HPDE6-E6E7 (cell line): ENCODE results near the gene KCNQ1OT1.
"Not testable (repeated sequence)": the region's sequence is repeated elsewhere in the genome, so short reads cannot be mapped to it uniquely, and the experiment has no call there.

Experiments
- DNase-seq: peaks from one replicate; pipeline ENCODE4 v3.0.0; 2011; ENCODE audit warnings: missing footprints; ENCODE audit errors: extremely low spot score

Gene KCNQ1OT1

DNA sequence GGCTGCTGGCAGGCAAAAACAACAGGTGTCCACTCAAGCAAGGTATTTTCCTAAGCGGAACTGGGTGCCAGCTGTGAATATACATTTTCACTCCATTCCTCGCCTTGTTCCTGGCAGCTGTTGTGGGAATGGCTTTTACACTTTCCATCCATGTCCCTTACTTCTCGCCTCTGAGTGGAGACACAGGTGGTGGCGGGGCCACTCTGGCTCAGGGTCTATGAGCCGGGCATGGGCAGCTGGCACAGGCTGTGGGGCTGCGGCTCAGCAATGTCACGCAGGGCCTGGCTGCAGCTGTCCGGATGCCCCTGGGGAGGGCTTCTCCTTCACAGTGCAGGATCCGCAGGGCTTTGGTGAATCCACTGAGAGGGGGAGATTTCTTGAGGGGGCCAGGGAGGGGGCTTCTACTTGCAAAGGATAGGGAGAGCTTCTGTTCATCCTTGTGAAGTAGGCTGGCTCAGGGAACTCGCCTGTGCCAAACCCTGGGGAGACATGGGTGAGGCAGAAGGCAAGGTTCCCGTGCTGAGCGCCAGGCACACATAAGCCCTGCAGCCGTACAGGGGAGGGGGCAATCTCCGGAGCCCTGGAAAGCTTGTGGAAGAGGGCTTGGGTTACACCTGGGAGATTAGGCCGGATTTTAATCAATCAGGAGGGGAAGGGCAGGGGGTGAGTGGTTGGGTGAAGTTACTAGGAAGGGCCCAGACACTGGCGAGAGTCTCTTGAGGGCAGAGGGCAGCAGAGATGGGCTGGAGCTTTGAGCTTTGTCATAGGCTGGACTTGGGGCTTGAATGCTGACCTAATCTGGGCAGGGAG lies 45.7 kb downstream of the KCNQ1OT1 start:
- no peak for DNase-seq

DNA sequence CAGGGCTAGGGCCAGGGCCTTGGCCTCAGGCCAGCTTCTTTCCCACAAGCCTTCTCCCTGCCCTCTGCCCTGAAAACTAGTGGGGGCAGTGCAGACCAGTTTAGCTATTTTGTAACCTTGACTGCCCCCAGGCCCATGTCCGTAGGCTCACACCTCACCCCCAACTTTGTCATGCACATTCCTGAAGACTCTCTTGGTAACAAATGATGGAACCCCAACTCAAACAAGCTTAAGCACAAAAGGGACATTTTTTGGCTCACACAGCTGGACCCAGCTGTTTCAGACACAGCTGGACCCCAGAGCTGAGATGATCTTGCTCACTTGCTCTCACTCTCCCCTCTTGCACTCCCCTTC lies 46.6 kb downstream of the KCNQ1OT1 start:
- DNase-seq: no peak

DNA sequence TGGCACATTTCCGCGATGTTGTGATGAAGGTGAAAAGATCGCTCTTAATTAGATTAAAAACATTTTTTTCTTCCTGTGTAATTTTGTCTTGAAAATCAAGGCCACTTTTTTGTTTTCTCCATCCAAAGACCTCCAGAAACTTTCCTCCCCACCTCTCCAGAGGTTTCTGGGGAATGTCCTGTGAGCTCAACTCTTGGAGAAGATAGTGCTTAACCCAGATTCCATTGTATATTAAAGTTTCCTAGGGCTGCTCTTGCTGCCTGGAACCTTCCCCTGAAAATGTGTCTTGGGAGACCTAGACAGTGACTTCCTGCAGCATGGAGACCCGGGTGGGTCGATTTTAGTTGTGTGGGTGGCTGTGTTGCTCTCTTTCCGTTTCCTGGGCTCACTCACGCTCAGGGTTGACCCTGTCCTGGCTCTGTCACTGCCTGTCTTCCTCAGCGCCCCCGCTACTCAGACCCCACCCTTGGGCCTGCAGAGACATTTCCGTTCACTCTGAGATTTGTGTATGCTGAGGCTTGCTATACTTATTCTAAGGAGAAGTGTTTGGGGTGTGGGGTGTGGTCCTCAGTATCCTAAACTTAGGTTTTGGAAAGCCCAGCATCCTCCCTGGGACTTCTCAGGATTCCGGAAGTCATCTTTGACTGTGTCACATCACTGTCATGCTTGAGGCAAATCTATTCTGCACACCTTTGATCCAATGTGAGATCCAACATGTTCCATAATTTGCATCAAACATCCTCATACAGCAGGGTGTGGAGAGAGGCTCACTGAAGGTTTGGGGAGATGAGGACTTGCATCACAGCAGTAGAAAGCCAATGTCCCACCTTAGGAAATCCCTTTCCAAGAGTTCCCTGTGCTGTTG lies 47.2 kb downstream of the KCNQ1OT1 start:
- DNase-seq: no peak

DNA sequence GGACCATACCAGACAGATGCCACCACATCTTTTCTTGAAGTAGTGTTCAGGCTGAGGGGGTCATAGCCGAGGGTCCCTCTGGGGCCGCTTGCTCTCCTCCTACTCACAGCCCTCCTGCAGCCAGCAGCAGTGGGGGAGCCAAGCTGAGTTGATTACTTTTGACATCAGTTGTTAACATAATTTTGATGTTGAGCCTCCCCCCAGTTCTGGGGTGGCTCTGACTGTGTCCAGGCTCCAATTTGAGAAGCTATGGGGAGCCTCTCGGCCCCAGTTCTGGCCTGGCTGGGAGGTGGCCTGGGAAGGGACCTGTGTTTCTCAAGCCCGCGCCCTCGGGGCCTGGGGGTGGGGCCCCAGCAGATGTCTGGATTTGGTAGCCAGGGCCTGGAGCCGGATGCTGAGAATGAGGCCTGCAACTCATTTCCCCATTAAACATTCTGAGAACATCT lies 47.9 kb downstream of the KCNQ1OT1 start:
- DNase-seq: no peak

DNA sequence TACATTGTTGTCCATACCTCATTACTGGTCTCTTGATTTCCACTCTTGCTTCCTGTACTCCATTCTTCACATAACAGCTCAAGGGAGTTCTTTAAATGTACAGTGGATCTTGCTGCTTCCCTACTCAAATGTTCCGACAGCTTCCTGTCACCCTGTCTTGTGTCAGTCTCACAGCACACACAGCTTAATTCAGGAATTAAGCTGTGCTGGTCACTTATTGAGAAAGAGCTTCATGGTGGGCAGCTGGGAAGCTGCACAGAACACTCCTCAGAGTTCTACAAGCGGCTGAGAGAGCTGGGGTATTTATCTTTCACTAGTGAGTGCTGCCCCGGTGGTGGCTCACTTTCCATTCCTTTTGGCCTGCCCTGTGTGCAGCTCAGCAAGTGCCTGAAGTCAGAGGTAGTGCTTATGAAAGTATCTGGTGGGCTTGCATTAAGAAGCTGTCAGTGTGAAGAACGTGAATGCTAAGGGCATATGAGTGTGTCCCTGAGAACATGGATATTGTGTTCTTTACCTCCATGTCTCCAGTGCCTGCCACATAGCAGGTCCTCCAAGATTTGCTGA lies 48.7 kb downstream of the KCNQ1OT1 start:
- DNase-seq: no peak

DNA sequence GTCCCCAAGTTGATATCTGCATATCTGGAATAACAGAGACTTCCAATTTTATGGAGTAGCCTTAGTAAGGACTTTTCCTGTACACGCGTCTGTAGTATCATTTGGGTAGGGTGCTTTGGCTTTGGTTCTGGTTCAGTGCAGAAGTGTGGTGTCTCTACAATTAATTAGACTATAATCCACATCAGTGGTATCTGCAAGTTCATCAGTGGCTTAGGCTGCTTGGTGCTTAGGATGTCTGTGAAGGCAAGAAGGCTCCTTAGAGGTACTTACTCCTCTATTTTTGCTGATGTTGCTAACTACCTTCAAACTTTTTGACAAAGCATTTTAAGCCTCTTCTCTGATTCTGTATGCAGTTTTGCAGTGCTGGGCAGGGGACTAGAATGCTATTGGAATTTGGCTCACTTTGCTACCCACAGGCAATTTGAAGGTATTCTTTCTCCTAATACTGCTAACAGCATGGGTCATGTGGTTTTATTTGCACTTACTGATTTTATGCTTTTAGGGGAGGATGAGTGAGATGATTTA lies 49.4 kb downstream of the KCNQ1OT1 start:
- no peak for DNase-seq

DNA sequence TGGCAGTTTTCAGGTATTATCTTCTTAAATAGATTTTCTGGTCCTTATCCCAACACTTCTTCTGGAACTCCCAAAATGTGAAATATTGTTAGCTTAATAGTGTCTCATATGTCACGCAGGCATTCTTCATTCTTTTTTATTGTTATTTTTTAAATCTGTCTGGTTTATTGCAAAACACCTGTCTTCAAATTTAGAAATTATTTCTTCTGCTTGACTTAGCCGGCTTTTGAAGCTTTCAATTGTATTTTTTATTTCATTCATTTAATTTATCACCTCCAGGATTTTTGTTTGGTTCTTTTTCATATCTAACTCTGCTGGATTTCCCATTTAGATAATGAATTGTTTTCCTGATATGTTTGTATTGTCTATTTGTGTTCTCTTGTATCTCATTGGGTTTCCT lies 49.9 kb downstream of the KCNQ1OT1 start:
- DNase-seq: no peak

DNA sequence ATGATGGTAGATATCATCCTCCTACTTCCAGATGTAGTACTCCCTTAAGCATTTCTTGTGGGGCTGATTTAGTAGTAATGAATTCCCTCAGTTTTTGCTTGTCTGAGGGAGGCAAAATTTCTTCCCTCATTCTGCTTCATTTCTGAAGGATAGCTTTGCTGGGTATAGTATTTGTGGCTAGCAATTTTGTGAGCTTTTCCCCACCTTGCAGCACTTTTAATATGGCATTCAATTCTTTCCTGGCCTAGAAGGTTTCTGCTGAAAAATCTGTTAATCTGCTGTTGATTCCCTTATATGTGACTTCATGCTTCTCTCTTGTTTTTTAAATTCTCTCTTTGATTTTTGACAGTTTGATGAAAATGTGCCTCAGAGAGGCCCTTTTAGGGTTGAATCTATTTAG lies 50.4 kb downstream of the KCNQ1OT1 start:
- DNase-seq: no peak

DNA sequence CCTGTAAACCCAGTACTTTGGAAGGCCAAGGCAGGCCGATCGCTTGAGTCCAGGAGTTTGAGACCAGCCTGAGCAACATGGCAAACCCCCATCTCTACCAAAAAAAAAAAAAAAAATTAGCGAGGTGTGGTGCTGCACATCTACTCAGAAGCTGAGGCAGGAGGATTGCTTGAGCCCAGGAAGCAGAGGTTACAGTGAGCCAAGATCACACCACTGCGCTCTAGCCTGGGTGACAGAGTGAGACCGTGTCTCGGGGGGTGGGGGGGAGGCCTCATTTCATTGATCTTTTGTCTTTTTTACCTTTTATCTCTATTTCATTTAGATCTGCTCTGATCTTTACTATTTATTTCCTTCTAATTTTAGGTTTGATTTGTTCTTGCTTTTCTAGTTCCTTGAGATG lies 51.8 kb downstream of the KCNQ1OT1 start:
- DNase-seq: no peak

DNA sequence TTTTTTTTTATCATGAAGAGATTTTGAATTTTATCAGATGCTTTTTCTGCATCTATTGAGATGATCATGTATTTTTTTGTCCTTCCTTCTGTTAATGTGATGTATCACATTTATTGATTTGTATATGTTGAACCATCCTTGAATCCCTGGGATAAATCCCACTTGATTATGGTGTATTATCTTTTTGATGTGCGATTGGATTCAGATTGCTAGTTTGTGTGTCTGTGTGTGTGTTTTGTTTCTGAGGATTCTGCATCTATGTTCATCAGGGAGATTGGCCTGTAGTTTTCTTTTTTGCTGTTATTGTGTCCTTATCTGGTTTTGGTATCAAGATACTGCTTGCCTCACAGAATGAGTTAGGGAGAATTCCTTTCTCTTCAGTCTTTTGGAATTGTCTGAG lies 52.6 kb downstream of the KCNQ1OT1 start:
- no peak for DNase-seq

DNA sequence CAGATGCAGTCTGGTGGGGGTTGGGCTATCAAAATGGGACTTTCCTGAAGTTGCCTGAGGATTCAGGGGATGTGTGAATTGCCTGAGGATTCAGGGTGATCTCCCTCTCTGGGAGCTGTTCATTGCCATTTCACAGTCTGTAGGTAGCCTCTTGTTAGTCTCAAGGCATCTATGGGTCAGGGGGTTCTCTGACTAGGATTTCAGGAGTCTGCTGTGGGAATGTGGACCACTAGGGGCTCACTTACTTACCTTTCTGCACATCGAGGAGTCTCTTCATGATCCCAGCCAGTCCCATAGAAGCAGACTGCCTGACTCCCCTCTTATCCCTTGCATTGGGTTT lies 54.0 kb downstream of the KCNQ1OT1 start:
- DNase-seq: no peak

DNA sequence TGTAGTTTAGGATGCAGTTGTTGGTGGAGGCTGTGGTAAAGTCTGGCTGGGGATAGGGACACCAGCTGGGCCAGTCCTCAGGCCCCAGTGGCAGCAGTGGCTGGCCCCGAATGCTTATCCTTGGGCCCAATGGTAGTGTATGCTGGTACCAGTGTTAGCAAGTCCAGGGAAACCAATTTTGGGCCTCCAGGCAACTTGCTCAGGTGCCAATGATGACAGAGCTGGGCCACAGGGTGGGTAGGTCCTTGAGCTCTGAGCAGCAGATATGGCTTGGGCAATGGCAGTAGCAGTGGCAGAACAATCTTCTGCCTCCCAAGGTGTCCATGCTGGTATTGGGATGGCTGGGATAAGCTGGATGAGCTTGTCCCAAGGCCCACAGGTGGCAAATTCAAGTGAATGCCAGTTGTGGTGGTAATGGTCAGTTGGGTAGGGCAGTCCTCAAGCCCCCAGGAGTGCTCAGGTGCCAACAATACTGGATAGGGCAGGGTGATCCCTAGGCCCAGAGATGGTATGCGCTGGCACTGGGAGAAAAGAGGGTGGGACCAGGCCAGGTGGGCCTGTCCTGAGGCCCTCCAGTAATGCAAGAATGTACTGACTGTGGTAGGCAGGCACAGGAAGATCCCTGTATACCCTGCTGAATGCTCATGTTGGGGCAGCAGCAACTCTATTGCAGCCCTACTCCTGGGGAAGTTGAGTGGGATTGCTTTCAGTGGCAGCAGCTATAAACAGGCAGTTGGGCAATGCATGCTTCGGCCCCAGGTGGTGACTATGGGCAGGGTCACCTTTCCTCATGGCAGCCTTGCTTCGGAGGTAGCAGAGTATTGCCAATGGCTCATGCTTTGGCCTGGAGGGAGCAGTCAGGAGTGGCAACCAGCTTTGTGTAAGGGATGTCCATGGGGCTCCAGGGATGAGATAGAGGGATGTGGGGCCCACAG lies 54.7 kb downstream of the KCNQ1OT1 start:
- no peak for DNase-seq

DNA sequence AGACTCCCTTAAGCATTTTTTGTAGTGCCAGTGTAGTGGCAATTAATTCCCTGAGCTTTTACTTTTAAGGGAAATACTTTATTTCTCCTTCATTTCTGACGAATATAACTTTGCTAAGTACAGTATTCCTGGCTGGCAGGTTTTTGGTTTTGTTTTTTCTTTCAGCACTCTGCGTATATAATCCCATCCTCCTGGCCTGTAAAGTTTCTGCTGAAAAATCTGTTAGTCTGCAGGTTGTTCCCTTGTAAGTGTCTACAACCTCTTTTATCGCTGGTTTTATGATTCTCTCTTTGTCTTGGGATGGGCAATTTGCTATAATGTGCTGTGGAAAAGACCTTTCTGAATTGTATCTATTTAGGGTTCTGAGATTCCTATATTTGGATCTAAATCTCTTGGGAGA lies 56.0 kb downstream of the KCNQ1OT1 start:
- DNase-seq: no peak

DNA sequence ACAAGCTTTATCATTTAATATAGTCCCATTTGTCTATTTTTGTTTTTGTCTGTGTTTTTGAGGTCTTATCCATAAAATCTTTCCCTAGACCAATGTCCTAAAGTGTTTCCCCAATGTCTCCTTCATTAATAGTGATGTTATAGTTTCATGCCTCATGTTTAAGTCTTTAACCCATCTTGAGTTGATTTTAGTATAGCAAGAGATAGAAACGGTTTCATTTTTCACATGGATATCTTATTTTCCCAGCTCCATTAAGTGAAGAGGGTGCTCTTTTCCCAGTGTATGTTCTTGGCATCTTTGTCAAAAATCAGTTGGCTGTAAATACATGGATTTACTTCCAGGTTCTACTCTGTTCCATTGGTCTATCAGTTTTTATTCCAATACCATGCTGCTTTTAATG lies 58.2 kb downstream of the KCNQ1OT1 start:
- DNase-seq: no peak

DNA sequence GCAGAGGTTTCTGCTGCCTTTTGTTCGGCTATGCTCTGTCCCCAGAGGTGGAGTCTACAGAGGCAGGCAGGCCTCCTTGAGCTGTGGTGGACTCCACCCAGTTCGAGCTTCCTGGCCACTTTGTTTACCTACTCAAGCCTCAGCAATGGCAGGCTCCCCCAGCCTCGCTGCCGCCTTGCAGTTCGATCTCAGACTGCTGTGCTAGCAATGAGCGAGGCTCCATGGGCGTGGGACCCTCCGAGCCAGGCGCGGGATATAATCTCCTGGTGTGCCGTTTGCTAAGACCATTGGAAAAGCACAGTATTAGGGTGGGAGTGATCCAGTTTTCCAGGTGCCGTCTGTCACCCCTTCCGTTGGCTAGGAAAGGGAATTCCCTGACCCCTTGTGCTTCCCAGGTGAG lies 60.0 kb downstream of the KCNQ1OT1 start:
- not testable (repeated sequence) for DNase-seq

DNA sequence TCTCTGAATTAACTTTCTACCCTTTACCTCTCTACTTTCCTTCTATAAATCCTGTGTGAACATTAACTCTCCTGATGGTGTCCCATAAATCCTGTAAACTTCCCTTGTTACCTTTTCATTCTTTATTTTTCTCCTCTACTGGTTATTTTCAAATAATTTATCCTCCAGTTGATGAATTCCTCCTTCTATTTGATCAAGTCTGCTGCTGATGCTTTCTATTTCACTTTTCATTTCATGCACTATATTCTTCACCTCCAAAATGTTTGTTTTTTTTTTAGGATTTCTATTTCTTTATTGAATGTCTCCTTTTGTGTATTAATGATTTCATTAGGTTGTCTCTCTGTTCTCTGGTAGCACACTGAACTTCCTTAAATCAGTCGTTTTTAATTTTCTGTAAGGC lies 68.6 kb downstream of the KCNQ1OT1 start:
- DNase-seq: no peak

DNA sequence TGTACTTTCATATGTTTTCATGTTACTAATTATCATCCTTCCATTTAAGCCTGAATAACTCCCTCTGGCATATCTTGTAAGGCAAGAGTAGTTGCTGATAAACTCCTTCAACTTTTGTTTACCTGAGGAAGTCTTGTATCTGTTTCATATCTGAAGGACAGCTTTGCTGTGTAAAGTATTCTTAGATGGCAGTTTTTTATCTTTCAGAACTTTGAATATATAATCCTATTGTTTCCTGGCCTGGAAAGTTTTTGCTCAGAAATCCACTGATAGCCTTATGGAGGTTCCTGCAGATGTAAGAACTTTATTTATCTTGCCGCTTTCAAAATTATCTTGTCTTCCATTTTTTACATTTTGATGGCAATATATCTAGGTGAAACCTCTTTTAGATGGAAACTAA lies 69.1 kb downstream of the KCNQ1OT1 start:
- no peak for DNase-seq

DNA sequence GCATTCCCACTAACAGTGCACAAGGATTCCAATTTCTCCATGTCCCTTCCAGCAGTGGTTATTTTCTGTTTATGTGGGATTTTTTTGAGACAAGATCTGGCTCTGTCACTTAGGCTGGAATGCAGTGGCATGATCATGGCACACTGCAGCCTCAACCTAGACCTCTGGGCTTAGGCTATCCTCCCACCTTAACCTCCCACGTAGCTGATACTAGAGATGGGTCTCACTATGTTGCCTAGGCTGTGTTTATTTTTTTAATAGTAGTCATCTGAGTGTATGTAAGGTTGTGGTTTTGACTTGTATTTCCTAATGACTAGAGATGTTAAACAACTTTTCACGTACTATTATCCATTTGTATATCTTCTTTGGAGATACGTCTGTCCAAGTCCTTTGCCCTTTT lies 74.6 kb downstream of the KCNQ1OT1 start:
- DNase-seq: no peak

DNA sequence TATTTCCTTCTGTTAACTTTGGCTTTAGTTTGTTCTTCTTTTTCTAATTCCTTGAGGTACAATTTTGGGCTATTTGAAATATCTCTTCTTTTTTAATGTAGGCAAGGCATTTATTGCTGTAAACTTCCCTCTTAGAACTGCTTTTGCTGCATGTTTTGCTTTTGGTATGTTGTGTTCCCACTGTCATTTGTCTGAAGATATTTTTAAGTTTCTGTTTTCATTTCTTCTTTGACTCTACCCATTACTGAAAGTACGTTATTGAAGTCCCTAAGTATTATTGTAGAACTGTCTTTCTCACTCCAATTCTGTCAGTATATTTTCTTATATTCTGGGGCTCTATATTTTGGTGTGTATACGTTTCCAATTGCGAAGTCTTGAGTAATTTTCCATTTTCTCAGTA lies 77.9 kb downstream of the KCNQ1OT1 start:
- DNase-seq: no peak

DNA sequence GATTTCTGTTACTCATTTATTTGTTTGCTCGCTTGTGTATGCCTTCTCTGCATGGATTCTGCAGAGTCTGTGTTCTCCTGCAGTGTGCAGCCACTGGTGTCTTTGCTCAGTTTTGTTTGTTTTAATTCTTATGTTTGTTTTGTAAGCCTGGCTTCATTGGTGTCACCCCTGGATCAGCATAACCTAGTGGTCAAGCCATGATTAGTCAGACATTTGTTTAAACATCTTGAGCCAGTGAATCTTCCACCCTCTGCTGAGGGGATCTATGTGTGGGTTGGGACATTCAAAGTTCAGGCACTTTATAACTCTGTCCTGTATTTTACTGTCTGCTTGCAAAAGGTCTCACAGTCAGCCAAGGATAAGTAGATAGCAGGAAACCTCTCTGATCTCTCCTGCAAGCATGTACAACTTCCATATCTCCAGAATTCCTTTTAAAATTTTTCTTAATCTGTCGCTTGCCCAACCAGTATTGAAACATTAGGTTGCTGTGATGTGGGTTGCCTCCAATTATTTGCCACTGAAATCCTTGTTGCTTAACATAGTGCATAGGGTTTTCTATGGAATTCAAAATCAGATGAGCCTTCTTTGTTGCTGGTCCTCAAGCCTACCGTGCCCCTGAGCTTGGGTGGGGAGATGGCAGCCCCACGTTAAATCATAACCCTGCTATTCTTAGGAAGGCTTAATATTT lies 86.8 kb downstream of the KCNQ1OT1 start:
- no peak for DNase-seq

DNA sequence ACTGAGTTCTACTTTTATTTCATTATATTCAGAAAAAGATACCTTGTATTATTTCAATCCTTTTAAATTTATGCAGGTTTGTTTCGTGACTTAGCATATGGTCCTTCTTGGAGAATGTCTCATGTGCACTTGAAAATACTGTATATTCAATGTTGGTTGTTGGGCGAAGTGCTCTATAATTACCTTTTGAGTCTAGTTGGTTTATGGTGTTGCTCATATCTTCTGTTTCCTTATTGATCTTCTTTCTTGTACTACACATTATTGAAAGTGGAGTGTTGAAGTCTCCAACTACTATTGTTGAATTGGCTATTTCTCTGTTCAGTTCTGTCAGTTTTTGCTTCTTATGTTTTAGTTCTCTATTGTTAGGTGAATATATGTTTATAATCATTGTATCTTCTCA lies 90.4 kb downstream of the KCNQ1OT1 start:
- no peak for DNase-seq
